ENCODE results near the gene TMEM62.
"Not testable (repeated sequence)": the region's sequence is repeated elsewhere in the genome, so short reads cannot be mapped to it uniquely, and the experiment has no call there.

DNA sequence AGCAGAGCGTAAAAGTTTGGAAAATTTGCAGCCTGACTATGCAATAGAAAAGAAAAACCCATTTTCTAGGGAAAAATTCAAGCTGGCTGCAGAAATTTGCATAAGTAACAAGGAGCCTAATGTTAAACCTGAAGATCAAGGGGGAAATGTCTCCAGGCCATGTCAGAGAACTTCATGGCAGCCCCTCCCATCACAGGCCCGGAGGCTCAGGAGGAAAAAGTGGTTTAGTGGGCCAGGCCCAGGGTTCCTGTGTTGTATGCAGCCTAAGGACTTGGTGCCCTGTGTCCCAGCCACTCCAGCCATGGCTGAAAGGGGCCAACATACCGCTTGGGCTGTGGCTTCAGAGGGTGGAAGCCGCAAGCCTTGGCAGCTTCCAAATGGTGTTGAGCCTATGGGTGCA lies 65.2 kb downstream of the TMEM62 start:
- TF ChIP-seq, protein P1, sequence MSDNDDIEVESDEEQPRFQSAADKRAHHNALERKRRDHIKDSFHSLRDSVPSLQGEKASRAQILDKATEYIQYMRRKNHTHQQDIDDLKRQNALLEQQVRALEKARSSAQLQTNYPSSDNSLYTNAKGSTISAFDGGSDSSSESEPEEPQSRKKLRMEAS (IDR thresholded peaks at IDR 0.05) = not testable (repeated sequence)
- TF ChIP-seq, protein P2, sequence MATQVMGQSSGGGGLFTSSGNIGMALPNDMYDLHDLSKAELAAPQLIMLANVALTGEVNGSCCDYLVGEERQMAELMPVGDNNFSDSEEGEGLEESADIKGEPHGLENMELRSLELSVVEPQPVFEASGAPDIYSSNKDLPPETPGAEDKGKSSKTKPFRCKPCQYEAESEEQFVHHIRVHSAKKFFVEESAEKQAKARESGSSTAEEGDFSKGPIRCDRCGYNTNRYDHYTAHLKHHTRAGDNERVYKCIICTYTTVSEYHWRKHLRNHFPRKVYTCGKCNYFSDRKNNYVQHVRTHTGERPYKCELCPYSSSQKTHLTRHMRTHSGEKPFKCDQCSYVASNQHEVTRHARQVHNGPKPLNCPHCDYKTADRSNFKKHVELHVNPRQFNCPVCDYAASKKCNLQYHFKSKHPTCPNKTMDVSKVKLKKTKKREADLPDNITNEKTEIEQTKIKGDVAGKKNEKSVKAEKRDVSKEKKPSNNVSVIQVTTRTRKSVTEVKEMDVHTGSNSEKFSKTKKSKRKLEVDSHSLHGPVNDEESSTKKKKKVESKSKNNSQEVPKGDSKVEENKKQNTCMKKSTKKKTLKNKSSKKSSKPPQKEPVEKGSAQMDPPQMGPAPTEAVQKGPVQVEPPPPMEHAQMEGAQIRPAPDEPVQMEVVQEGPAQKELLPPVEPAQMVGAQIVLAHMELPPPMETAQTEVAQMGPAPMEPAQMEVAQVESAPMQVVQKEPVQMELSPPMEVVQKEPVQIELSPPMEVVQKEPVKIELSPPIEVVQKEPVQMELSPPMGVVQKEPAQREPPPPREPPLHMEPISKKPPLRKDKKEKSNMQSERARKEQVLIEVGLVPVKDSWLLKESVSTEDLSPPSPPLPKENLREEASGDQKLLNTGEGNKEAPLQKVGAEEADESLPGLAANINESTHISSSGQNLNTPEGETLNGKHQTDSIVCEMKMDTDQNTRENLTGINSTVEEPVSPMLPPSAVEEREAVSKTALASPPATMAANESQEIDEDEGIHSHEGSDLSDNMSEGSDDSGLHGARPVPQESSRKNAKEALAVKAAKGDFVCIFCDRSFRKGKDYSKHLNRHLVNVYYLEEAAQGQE (IDR thresholded peaks at IDR 0.05) = not testable (repeated sequence)
- TF ChIP-seq, protein P3, sequence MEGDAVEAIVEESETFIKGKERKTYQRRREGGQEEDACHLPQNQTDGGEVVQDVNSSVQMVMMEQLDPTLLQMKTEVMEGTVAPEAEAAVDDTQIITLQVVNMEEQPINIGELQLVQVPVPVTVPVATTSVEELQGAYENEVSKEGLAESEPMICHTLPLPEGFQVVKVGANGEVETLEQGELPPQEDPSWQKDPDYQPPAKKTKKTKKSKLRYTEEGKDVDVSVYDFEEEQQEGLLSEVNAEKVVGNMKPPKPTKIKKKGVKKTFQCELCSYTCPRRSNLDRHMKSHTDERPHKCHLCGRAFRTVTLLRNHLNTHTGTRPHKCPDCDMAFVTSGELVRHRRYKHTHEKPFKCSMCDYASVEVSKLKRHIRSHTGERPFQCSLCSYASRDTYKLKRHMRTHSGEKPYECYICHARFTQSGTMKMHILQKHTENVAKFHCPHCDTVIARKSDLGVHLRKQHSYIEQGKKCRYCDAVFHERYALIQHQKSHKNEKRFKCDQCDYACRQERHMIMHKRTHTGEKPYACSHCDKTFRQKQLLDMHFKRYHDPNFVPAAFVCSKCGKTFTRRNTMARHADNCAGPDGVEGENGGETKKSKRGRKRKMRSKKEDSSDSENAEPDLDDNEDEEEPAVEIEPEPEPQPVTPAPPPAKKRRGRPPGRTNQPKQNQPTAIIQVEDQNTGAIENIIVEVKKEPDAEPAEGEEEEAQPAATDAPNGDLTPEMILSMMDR (IDR thresholded peaks at IDR 0.05; ENCODE audit: low read depth, low read length, missing input control) = not testable (repeated sequence)
- not testable (repeated sequence) for TF ChIP-seq RXRA (IDR thresholded peaks at IDR 0.05); EGR1 (IDR thresholded peaks at IDR 0.05; ENCODE audit: low read depth in 2 of 2); RAD21 (IDR thresholded peaks at IDR 0.05); SP1 (IDR thresholded peaks at IDR 0.05); YY1 (IDR thresholded peaks at IDR 0.05); FOXA1 (IDR thresholded peaks at IDR 0.05)

All from liver (tissue), 3 donors.